Nephron progenitor cell (in vitro differentiated cells): ENCODE data around the gene VPREB3.
A peak's percentile ranks its signal among the peaks of the same experiment; 100 is the strongest.

Source experiments
- DNase-seq: peaks from one replicate; pipeline ENCODE4 v3.0.0; 2021
- H3K27ac Mint-ChIP-seq: 2 replicates; pipeline ENCODE4 v1.8.0; 2021; ENCODE audit warnings: mild to moderate bottlenecking, moderate library complexity, mixed read lengths
- H3K27me3 Mint-ChIP-seq: 2 replicates; pipeline ENCODE4 v1.8.0; 2021; ENCODE audit warnings: mild to moderate bottlenecking, low read depth, mixed read lengths; ENCODE audit not compliant: poor library complexity
- H3K36me3 Mint-ChIP-seq: 2 replicates; pipeline ENCODE4 v1.8.0; 2021; ENCODE audit warnings: low read depth, mixed read lengths
- H3K4me1 Mint-ChIP-seq: 2 replicates; pipeline ENCODE4 v1.8.0; 2021; ENCODE audit warnings: mixed read lengths
- H3K4me3 Mint-ChIP-seq: 2 replicates; pipeline ENCODE4 v1.8.0; 2021; ENCODE audit warnings: mild to moderate bottlenecking, moderate library complexity, mixed read lengths
- H3K9me3 Mint-ChIP-seq: 2 replicates; pipeline ENCODE4 v1.8.0; 2021; ENCODE audit warnings: mild to moderate bottlenecking, moderate library complexity, mixed read lengths
- CTCF ChIP-seq: fragments of 200-600 bp; sonication (generic); IDR thresholded peaks from 2 replicates; pipeline ENCODE4 v1.5.0; 2021; ENCODE audit warnings: antibody characterized with exemption

VPREB3 gene

GRCh38 chr22:23751441-23751996, 2.7 kb downstream of the VPREB3 start:
- H3K27ac Mint-ChIP-seq: no peak overlapping the region
- peaks cover 41% of the 10 kb centered on the region for H3K4me1 Mint-ChIP-seq
- H3K27me3 Mint-ChIP-seq: peaks cover 6% of the 10 kb centered on the region
- H3K36me3 Mint-ChIP-seq: peaks cover 11% of the 10 kb centered on the region
- no peak for TF ChIP-seq CTCF
- peak; percentile 41 for DNase-seq
- peak overlapping the region; percentile 81 for H3K4me3 Mint-ChIP-seq
- no peaks in the 10 kb centered on the region for H3K9me3 Mint-ChIP-seq

GRCh38 chr22:23750714-23751440, 3.3 kb downstream of the VPREB3 start, which contains the start of gene ZNF70:
Gene ZNF70 (minus strand): TSS chr22:23751112. CDS start chr22:23745140, 5,972 bp downstream.
- H3K9me3 Mint-ChIP-seq: no peaks in the 10 kb centered on the region
- H3K27ac Mint-ChIP-seq: no peak within 1 kb of the TSS
- peak within 1 kb of the TSS; percentile 89 for H3K4me3 Mint-ChIP-seq

GRCh38 chr22:23750367-23750713, 3.9 kb downstream of the VPREB3 start:
- H3K27me3 Mint-ChIP-seq: peaks cover 6% of the 10 kb centered on the region
- no peak overlapping the region for H3K27ac Mint-ChIP-seq
- no peak for DNase-seq
- peaks cover 39% of the 10 kb centered on the region for H3K4me1 Mint-ChIP-seq
- H3K4me3 Mint-ChIP-seq: peak overlapping the region; percentile 89
- H3K36me3 Mint-ChIP-seq: peaks cover 20% of the 10 kb centered on the region
- TF ChIP-seq CTCF: no peak
- no peaks in the 10 kb centered on the region for H3K9me3 Mint-ChIP-seq

More at GRCh38 chr22:23750714-23751440, 3.3 kb downstream of the VPREB3 start, which contains the start of gene ZNF70:
- H3K36me3 Mint-ChIP-seq: peaks cover 17% of the 10 kb centered on the region
- H3K4me1 Mint-ChIP-seq: peaks cover 41% of the 10 kb centered on the region
- TF ChIP-seq CTCF: no peak
- H3K27me3 Mint-ChIP-seq: peaks cover 6% of the 10 kb centered on the region
- peak; percentile 89 for DNase-seq

GRCh38 chr22:23749841-23750301, 4.4 kb downstream of the VPREB3 start:
- peaks cover 6% of the 10 kb centered on the region for H3K27me3 Mint-ChIP-seq
- H3K4me3 Mint-ChIP-seq: peak overlapping the region; percentile 89
- peaks cover 25% of the 10 kb centered on the region for H3K36me3 Mint-ChIP-seq
- peaks cover 34% of the 10 kb centered on the region for H3K4me1 Mint-ChIP-seq
- DNase-seq: no peak
- H3K27ac Mint-ChIP-seq: no peak overlapping the region
- no peaks in the 10 kb centered on the region for H3K9me3 Mint-ChIP-seq
- TF ChIP-seq CTCF: no peak

- TF ChIP-seq CTCF: no peak
- Mint-ChIP-seq H3K4me1 (peaks cover 14% of the 10 kb centered on the region), H3K27ac (no peak overlapping the region), H3K36me3 (peaks cover 47% of the 10 kb centered on the region), H3K27me3 (no peaks in the 10 kb centered on the region), H3K9me3 (no peaks in the 10 kb centered on the region), H3K4me3 (no peak overlapping the region)
- no peak for DNase-seq
Measured at GRCh38 chr22:23745791-23746190, 8.4 kb downstream of the VPREB3 start.
